GM23338 (cell line): Measurements from ENCODE around the gene ATP2A3. TPM values are rescaled to one million over a fixed set of nuclear protein-coding genes. Genes with fewer than 3 reads are reported as not detected.

ENCODE experiments used
- ATAC-seq: fragments of 200-7000 bp; cut with Tn5 transposase; 3 replicates; pipeline ENCODE4 v1.9.1; 2020
- DNase-seq: peaks from one replicate; pipeline ENCODE4 v3.0.0-alpha.2; 2015; ENCODE audit warnings: low spot score
- H2AFZ ChIP-seq: fragments of 200-600 bp; sonication (generic); 2 replicates; pipeline ENCODE4 v1.8.0; 2016; ENCODE audit warnings: antibody characterized with exemption, mild to moderate bottlenecking, moderate library complexity
- H3F3A ChIP-seq: fragments of 200-600 bp; sonication (generic); replicated peaks from 2 replicates; pipeline ENCODE4 v1.8.0; 2017; ENCODE audit warnings: antibody characterized with exemption, mixed run types, low read depth
- H3K27ac ChIP-seq: fragments of 200-600 bp; sonication (generic); 2 replicates; pipeline ENCODE4 v1.6.1; 2016; ENCODE audit warnings: low read depth
- H3K27me3 ChIP-seq: fragments of 200-600 bp; sonication (generic); 2 replicates; pipeline ENCODE4 v1.8.0; 2016; ENCODE audit warnings: mild to moderate bottlenecking, mixed run types, moderate library complexity; ENCODE audit not compliant: insufficient read depth
- H3K36me3 ChIP-seq: fragments of 200-600 bp; sonication (generic); 2 replicates; pipeline ENCODE4 v1.8.0; 2016; ENCODE audit warnings: mild to moderate bottlenecking; ENCODE audit not compliant: insufficient read depth
- H3K4me1 ChIP-seq: fragments of 200-600 bp; sonication (generic); 2 replicates; pipeline ENCODE4 v1.8.0; 2016; ENCODE audit warnings: mild to moderate bottlenecking, moderate library complexity; ENCODE audit not compliant: insufficient read depth
- H3K4me2 ChIP-seq: fragments of 200-600 bp; sonication (generic); 2 replicates; pipeline ENCODE4 v1.7.1; 2017; ENCODE audit warnings: mixed run types
- H3K4me3 ChIP-seq: fragments of 200-600 bp; sonication (generic); 2 replicates; pipeline ENCODE4 v1.6.1; 2016; ENCODE audit warnings: mixed run types
- H3K79me2 ChIP-seq: fragments of 200-600 bp; sonication (generic); replicated peaks from 2 replicates; pipeline ENCODE4 v1.8.0; 2017; ENCODE audit warnings: mild to moderate bottlenecking; ENCODE audit not compliant: insufficient read depth
- H3K9me2 ChIP-seq: fragments of 200-600 bp; sonication (generic); 2 replicates; pipeline ENCODE4 v1.8.0; 2017; ENCODE audit not compliant: insufficient read depth
- H4K20me1 ChIP-seq: fragments of 200-600 bp; sonication (generic); replicated peaks from 2 replicates; pipeline ENCODE4 v1.8.0; 2017; ENCODE audit warnings: mild to moderate bottlenecking; ENCODE audit not compliant: insufficient read depth
- H3K27ac Mint-ChIP-seq: 2 replicates; pipeline ENCODE4 v1.8.0; 2020; ENCODE audit warnings: inconsistent platforms, mild to moderate bottlenecking, moderate library complexity, mixed read lengths
- H3K27me3 Mint-ChIP-seq: 3 replicates; pipeline ENCODE4 v1.8.0; 2022; ENCODE audit warnings: low read depth, mild to moderate bottlenecking, moderate library complexity, mixed read lengths, inconsistent platforms; ENCODE audit not compliant: insufficient read depth, poor library complexity
- H3K36me3 Mint-ChIP-seq: 3 replicates; pipeline ENCODE4 v1.8.0; 2021; ENCODE audit warnings: low read depth, mild to moderate bottlenecking, inconsistent platforms, moderate library complexity, mixed read lengths
- H3K4me1 Mint-ChIP-seq: 3 replicates; pipeline ENCODE4 v1.8.0; 2020; ENCODE audit warnings: mild to moderate bottlenecking, inconsistent platforms, mixed read lengths
- H3K4me3 Mint-ChIP-seq: 3 replicates; pipeline ENCODE4 v1.8.0; 2021; ENCODE audit warnings: moderate library complexity, mild to moderate bottlenecking, inconsistent platforms, mixed read lengths
- H3K9me3 Mint-ChIP-seq: 3 replicates; pipeline ENCODE4 v1.8.0; 2020; ENCODE audit warnings: moderate library complexity, mild to moderate bottlenecking, inconsistent platforms, mixed read lengths
- EZH2 ChIP-seq: fragments of 200-600 bp; sonication (generic); IDR thresholded peaks from one replicate; pipeline ENCODE4 v1.8.0; 2017; ENCODE audit warnings: antibody characterized with exemption, mild to moderate bottlenecking, low read depth; ENCODE audit not compliant: unreplicated experiment
- EZH2phosphoT487 ChIP-seq: fragments of 200-600 bp; sonication (generic); IDR thresholded peaks from one replicate; pipeline ENCODE4 v1.8.1; 2018; ENCODE audit warnings: antibody characterized with exemption; ENCODE audit not compliant: unreplicated experiment
- JUNB ChIP-seq: IDR thresholded peaks from one replicate; pipeline ENCODE4 v1.6.1; 2016; ENCODE audit warnings: antibody characterized with exemption; ENCODE audit not compliant: unreplicated experiment
- NANOG ChIP-seq: IDR thresholded peaks from 2 replicates; pipeline ENCODE4 v1.6.1; 2016; ENCODE audit warnings: antibody characterized with exemption, borderline replicate concordance
- POLR2AphosphoS5 ChIP-seq: IDR thresholded peaks from 2 replicates; pipeline ENCODE4 v1.6.1; 2016; ENCODE audit warnings: antibody characterized with exemption, low read depth
- REST ChIP-seq: IDR thresholded peaks from one replicate; pipeline ENCODE4 v1.6.1; 2018; ENCODE audit warnings: antibody characterized with exemption; ENCODE audit not compliant: unreplicated experiment
- STAT1 ChIP-seq: IDR thresholded peaks from one replicate; pipeline ENCODE4 v1.6.1; 2016; ENCODE audit warnings: antibody characterized with exemption; ENCODE audit not compliant: unreplicated experiment
- ZNF462 ChIP-seq: fragments of 250-450 bp; sonication (Bioruptor Pico); IDR thresholded peaks from 2 replicates; pipeline ENCODE4 v1.5.0; 2020; ENCODE audit warnings: mild to moderate bottlenecking, moderate library complexity
- polyA plus RNA-seq: library from polyadenylated mRNA; unstranded; fragments of >200 nt; fragmentation: Nextera tagmentation; extraction: Ambion mirVana; gene quantifications from 2 replicates; pipeline ENCODE4 v1.2.1, GENCODE V29; 2016
- total RNA-seq: library from RNA; depleted of rRNA; stranded (reverse); fragments of >200 nt; shearing (Covaris generic); gene quantifications from 2 replicates; pipeline ENCODE4 v1.2.3, GENCODE V29; 2014

The ATP2A3 gene
- total and polyA plus RNA-seq, 2 experiments from 2014 or later, result 9.6 to 35.2 TPM

GRCh38 chr17:3990386-3991127 is 26.3 kb upstream of the ATP2A3 start (continued):
- TF ChIP-seq REST, result no peak
- no peak for TF ChIP-seq EZH2
- TF ChIP-seq STAT1, result no peak
- no peak for TF ChIP-seq POLR2AphosphoS5

- Histone ChIP-seq H3F3A (no peaks in the 10 kb centered on the region), H3K27me3 (no peaks in the 10 kb centered on the region), H3K9me2 (no peaks in the 10 kb centered on the region), H3K4me2 (no peak overlapping the region), H3K27ac (no peak overlapping the region), H3K36me3 (no peaks in the 10 kb centered on the region), H3K4me1 (no peaks in the 10 kb centered on the region; the same call in none of the 2 replicates), H3K79me2 (no peaks in the 10 kb centered on the region), H2AFZ (0 out of 2 replicates have a peak overlapping the region, but pooled peaks have one; percentile 38), H4K20me1 (no peaks in the 10 kb centered on the region), H3K4me3 (no peak overlapping the region)
- peaks cover 13% of the 10 kb centered on the region for H3K4me1 Mint-ChIP-seq
- no peak for DNase-seq
- H3K27ac Mint-ChIP-seq, result no peak overlapping the region; the same call in 1 of the 2 replicates
- no peaks in the 10 kb centered on the region; the same call in 2 of the 3 replicates for H3K36me3 Mint-ChIP-seq
- peak; percentile 34 for ATAC-seq
- H3K4me3 Mint-ChIP-seq, result no peak overlapping the region
- no peaks in the 10 kb centered on the region for H3K9me3 Mint-ChIP-seq
- H3K27me3 Mint-ChIP-seq, result peaks cover 10% of the 10 kb centered on the region
- TF ChIP-seq JUNB (no peak), NANOG (no peak), EZH2 (no peak), EZH2phosphoT487 (no peak), ZNF462 (CRISPR knock-in tag) (no peak), POLR2AphosphoS5 (no peak), REST (no peak)
Observed at GRCh38 chr17:3989041-3989886, 25.0 kb upstream of the ATP2A3 start.
